HEK293 (cell line): ENCODE data around the gene PKN1.

ENCODE experiments used
- EGR2 ChIP-seq: fragments of 450-650 bp; formaldehyde crosslinking; IDR thresholded peaks from 2 replicates; pipeline ENCODE4 v1.5.1; 2016; ENCODE audit warnings: low read depth, missing biosample characterization, missing genetic modification characterization
- GLI2 ChIP-seq: fragments of 450-650 bp; formaldehyde crosslinking; IDR thresholded peaks from 2 replicates; pipeline ENCODE4; 2017; ENCODE audit warnings: missing biosample characterization, missing genetic modification characterization, low read depth, borderline replicate concordance
- HIC1 ChIP-seq: fragments of 450-650 bp; formaldehyde crosslinking; IDR thresholded peaks from 2 replicates; pipeline ENCODE4 v1.5.1; 2016; ENCODE audit warnings: missing biosample characterization, missing genetic modification characterization
- MEIS1 ChIP-seq: sonication (generic); formaldehyde crosslinking; IDR thresholded peaks from 2 replicates; pipeline ENCODE4 v1.8.1; 2022; ENCODE audit warnings: missing genetic modification reagents, mild to moderate bottlenecking, borderline replicate concordance
- OVOL3 ChIP-seq: fragments of 450-650 bp; formaldehyde crosslinking; IDR thresholded peaks from 2 replicates; pipeline ENCODE4 v1.5.1; 2016; ENCODE audit warnings: missing biosample characterization, missing genetic modification characterization
- PBX3 ChIP-seq: sonication (generic); formaldehyde crosslinking; IDR thresholded peaks from 2 replicates; pipeline ENCODE4 v1.8.1; 2022; ENCODE audit warnings: mild to moderate bottlenecking, moderate library complexity, missing genetic modification reagents
- SCRT1 ChIP-seq: fragments of 450-650 bp; formaldehyde crosslinking; IDR thresholded peaks from 2 replicates; pipeline ENCODE4 v1.5.1; 2016; ENCODE audit warnings: missing biosample characterization, missing genetic modification characterization, borderline replicate concordance
- SETDB1 ChIP-seq: IDR thresholded peaks from one replicate; pipeline ENCODE4 v1.6.1; 2017; ENCODE audit warnings: mild to moderate bottlenecking, low read length, moderate library complexity, mixed read lengths; ENCODE audit not compliant: insufficient read length
- YY1 ChIP-seq: fragments of 450-650 bp; formaldehyde crosslinking; IDR thresholded peaks from 2 replicates; pipeline ENCODE4 v1.5.1; 2018; ENCODE audit warnings: missing biosample characterization, missing genetic modification characterization
- ZBTB26 ChIP-seq: fragments of 450-650 bp; formaldehyde crosslinking; optimal IDR thresholded peaks from 2 replicates; pipeline ENCODE3; 2016; ENCODE audit warnings: missing biosample characterization, mild to moderate bottlenecking, missing genetic modification characterization
- ZBTB6 ChIP-seq: fragments of 450-650 bp; formaldehyde crosslinking; IDR thresholded peaks from 2 replicates; pipeline ENCODE4 v1.5.1; 2017; ENCODE audit warnings: missing biosample characterization, missing genetic modification characterization
- ZNF138 ChIP-seq: fragments of 450-650 bp; formaldehyde crosslinking; IDR thresholded peaks from 2 replicates; pipeline ENCODE4 v1.5.1; 2016; ENCODE audit warnings: missing biosample characterization, missing genetic modification characterization, borderline replicate concordance
- ZNF2 ChIP-seq: fragments of 450-650 bp; formaldehyde crosslinking; IDR thresholded peaks from 2 replicates; pipeline ENCODE4 v1.5.1; 2016; ENCODE audit warnings: missing biosample characterization, missing genetic modification characterization
- ZNF280C ChIP-seq: fragments of 450-650 bp; formaldehyde crosslinking; IDR thresholded peaks from 2 replicates; pipeline ENCODE4 v1.5.1; 2016; ENCODE audit warnings: missing biosample characterization, missing genetic modification characterization
- ZNF391 ChIP-seq: fragments of 450-650 bp; formaldehyde crosslinking; IDR thresholded peaks from 2 replicates; pipeline ENCODE4 v1.5.1; 2016; ENCODE audit warnings: low read depth, missing biosample characterization, missing genetic modification characterization, borderline replicate concordance
- ZNF514 ChIP-seq: fragments of 450-650 bp; formaldehyde crosslinking; IDR thresholded peaks from 2 replicates; pipeline ENCODE4 v1.5.1; 2016; ENCODE audit warnings: missing biosample characterization, missing genetic modification characterization
- ZNF561 ChIP-seq: fragments of 450-650 bp; IDR thresholded peaks from 2 replicates; pipeline ENCODE4 v1.5.1; 2018; ENCODE audit warnings: missing biosample characterization, missing genetic modification characterization, borderline replicate concordance
- ZNF610 ChIP-seq: fragments of 450-650 bp; formaldehyde crosslinking; IDR thresholded peaks from 2 replicates; pipeline ENCODE4 v1.5.1; 2016; ENCODE audit warnings: missing biosample characterization, missing genetic modification characterization, borderline replicate concordance
- ZNF626 ChIP-seq: fragments of 450-650 bp; sonication (Bioruptor Pico); formaldehyde crosslinking; IDR thresholded peaks from 2 replicates; pipeline ENCODE4 v1.5.1; 2018; ENCODE audit warnings: missing biosample characterization, missing genetic modification characterization, inconsistent platforms
- ZNF707 ChIP-seq: fragments of 450-650 bp; formaldehyde crosslinking; IDR thresholded peaks from 2 replicates; pipeline ENCODE4 v1.5.1; 2016; ENCODE audit warnings: missing biosample characterization, missing genetic modification characterization
- TF ChIP-seq, protein P1 (sequence below): fragments of 450-650 bp; formaldehyde crosslinking; IDR thresholded peaks from 2 replicates; pipeline ENCODE4 v1.5.1; 2016; ENCODE audit warnings: missing biosample characterization, missing genetic modification characterization
- TF ChIP-seq, protein P2 (sequence below): fragments of 450-650 bp; formaldehyde crosslinking; IDR thresholded peaks from 2 replicates; pipeline ENCODE4 v1.5.1; 2017; ENCODE audit warnings: missing biosample characterization, missing genetic modification characterization
- TF ChIP-seq, protein P3 (sequence below): fragments of 450-650 bp; formaldehyde crosslinking; IDR thresholded peaks from 2 replicates; pipeline ENCODE4 v1.5.1; 2016; ENCODE audit warnings: missing biosample characterization, missing genetic modification characterization, borderline replicate concordance
- TF ChIP-seq, protein P4 (sequence below): fragments of 450-650 bp; formaldehyde crosslinking; IDR thresholded peaks from 2 replicates; pipeline ENCODE4 v1.5.1; 2017; ENCODE audit warnings: missing biosample characterization, missing genetic modification characterization

PKN1 gene

GRCh38 chr19:14419106-14419813 is 13.8 kb upstream of the PKN1 start, which contains the start of gene DDX39A (continued):
- TF ChIP-seq PBX3 (CRISPR knock-in tag) (peak; percentile 64), HIC1 (tag by site-specific recombination) (no peak), MEIS1 (CRISPR knock-in tag) (no peak), ZBTB6 (tag by site-specific recombination) (no peak), ZNF707 (tag by site-specific recombination) (no peak), GLI2 (no peak), YY1 (tag by site-specific recombination) (peak; percentile 73), EGR2 (tag by site-specific recombination) (0 out of 2 replicates have a peak, but pooled peaks have one; percentile 13), ZNF626 (tag by site-specific recombination) (no peak), OVOL3 (tag by site-specific recombination) (no peak), ZNF610 (tag by site-specific recombination) (no peak), SETDB1 (no peak), ZNF138 (tag by site-specific recombination) (no peak), ZNF391 (tag by site-specific recombination) (no peak), ZNF561 (tag by site-specific recombination) (no peak), ZNF514 (tag by site-specific recombination) (no peak), ZBTB26 (tag by site-specific recombination) (peak; percentile 90), SCRT1 (tag by site-specific recombination) (peak; percentile 72; the same call in 1 of the 2 replicates), ZNF280C (tag by site-specific recombination) (no peak), ZNF2 (tag by site-specific recombination) (no peak)
- TF ChIP-seq, protein P1, sequence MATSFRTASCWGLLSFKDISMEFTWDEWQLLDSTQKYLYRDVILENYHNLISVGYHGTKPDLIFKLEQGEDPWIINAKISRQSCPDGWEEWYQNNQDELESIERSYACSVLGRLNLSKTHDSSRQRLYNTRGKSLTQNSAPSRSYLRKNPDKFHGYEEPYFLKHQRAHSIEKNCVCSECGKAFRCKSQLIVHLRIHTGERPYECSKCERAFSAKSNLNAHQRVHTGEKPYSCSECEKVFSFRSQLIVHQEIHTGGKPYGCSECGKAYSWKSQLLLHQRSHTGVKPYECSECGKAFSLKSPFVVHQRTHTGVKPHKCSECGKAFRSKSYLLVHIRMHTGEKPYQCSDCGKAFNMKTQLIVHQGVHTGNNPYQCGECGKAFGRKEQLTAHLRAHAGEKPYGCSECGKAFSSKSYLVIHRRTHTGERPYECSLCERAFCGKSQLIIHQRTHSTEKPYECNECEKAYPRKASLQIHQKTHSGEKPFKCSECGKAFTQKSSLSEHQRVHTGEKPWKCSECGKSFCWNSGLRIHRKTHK (tag by site-specific recombination): no peak
- TF ChIP-seq, protein P2, sequence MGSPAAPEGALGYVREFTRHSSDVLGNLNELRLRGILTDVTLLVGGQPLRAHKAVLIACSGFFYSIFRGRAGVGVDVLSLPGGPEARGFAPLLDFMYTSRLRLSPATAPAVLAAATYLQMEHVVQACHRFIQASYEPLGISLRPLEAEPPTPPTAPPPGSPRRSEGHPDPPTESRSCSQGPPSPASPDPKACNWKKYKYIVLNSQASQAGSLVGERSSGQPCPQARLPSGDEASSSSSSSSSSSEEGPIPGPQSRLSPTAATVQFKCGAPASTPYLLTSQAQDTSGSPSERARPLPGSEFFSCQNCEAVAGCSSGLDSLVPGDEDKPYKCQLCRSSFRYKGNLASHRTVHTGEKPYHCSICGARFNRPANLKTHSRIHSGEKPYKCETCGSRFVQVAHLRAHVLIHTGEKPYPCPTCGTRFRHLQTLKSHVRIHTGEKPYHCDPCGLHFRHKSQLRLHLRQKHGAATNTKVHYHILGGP: no peak
- TF ChIP-seq, protein P3, sequence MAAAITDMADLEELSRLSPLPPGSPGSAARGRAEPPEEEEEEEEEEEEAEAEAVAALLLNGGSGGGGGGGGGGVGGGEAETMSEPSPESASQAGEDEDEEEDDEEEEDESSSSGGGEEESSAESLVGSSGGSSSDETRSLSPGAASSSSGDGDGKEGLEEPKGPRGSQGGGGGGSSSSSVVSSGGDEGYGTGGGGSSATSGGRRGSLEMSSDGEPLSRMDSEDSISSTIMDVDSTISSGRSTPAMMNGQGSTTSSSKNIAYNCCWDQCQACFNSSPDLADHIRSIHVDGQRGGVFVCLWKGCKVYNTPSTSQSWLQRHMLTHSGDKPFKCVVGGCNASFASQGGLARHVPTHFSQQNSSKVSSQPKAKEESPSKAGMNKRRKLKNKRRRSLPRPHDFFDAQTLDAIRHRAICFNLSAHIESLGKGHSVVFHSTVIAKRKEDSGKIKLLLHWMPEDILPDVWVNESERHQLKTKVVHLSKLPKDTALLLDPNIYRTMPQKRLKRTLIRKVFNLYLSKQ (tag by site-specific recombination): no peak
- TF ChIP-seq, protein P4, sequence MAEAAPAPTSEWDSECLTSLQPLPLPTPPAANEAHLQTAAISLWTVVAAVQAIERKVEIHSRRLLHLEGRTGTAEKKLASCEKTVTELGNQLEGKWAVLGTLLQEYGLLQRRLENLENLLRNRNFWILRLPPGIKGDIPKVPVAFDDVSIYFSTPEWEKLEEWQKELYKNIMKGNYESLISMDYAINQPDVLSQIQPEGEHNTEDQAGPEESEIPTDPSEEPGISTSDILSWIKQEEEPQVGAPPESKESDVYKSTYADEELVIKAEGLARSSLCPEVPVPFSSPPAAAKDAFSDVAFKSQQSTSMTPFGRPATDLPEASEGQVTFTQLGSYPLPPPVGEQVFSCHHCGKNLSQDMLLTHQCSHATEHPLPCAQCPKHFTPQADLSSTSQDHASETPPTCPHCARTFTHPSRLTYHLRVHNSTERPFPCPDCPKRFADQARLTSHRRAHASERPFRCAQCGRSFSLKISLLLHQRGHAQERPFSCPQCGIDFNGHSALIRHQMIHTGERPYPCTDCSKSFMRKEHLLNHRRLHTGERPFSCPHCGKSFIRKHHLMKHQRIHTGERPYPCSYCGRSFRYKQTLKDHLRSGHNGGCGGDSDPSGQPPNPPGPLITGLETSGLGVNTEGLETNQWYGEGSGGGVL: no peak
